Kidney capillary endothelial cell (primary cell): ENCODE measurements around the gene PRKACB.
A peak's percentile ranks its signal among the peaks of the same experiment; 100 is the strongest.

ENCODE experiments used
- DNase-seq: peaks from one replicate; pipeline ENCODE4 v3.0.0-alpha.2; 2018; ENCODE audit warnings: low spot score

The PRKACB gene

DNA sequence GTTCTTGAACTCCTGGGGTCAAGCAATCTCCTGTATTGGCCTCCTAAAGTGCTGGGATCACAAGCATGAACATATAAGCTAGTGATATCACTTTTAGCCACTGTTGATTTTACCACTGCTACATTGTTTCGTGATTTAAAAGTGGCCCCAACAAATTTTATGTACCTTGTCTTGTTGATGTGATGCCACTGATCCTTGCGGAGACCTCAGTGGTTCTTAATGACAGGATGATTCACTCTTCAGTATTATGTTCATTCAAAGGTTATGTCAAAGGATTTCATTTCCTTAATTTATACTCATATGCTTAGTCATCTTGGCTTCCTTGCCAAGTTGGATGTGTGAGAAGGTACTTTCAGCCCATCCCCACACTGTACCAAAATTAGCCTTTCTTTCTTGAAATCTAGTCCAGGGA lies 12.1 kb downstream of the PRKACB start:
- DNase-seq: peak; percentile 88

GRCh38 chr1:84159533-84160240 lies 15.6 kb downstream of the PRKACB start:
- DNase-seq: no peak

DNA sequence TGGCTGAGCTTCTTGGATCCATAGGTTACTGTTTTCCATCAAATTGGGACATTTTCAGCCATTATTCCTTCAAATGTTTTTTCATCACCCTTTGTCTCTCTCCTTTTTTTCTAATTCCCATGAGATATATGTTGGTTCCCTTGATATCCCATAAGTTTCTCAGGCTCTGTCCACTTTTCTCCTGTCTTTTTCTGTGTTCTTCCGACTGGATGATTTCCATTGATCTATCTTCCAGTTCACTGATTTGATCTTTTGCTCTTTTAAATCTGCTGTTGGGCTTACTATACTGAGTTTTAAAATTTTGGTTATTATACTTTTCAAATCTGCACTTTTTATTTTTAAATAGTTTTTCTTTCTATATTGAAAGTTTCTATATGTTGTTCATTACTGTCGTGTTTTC lies 18.2 kb downstream of the PRKACB start:
- DNase-seq: no peak

DNA sequence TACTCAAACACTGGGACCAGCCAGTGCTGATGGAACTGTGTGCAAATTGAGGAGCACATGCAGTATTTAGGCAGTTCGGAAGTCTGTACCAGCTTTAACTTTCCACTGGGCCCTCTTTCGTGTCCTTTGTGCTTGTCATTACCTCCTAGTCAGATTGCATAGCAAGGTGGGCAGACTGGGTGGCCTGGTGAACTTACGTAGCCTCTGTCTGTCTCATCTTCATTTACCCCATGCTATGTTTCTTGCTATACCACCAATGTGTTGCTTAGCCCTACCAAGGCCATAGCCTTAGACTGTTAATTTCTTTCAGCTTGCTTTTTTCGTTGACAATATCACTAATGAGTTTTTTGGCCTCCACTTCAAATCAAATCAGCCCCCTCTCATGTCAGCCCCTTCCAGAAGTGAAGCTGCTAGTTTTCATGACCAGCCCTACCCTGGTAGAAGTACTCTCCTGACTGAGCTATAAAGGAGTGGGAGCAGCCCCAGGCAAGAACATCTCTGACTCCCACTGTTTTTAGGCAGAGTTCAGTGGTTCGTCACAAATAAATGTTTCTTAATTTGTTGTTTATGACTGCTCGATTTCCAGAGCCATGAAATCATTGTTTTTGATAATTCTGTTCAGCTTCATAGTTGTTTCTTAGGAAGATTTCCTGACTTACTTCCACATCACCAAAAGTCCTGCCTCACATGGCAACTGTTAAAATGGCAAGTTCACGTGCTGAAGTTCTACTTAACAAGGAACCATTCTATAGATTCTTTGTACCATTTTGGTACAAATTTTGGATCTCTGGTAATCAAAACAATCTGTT lies 19.3 kb downstream of the PRKACB start:
- no peak for DNase-seq

DNA sequence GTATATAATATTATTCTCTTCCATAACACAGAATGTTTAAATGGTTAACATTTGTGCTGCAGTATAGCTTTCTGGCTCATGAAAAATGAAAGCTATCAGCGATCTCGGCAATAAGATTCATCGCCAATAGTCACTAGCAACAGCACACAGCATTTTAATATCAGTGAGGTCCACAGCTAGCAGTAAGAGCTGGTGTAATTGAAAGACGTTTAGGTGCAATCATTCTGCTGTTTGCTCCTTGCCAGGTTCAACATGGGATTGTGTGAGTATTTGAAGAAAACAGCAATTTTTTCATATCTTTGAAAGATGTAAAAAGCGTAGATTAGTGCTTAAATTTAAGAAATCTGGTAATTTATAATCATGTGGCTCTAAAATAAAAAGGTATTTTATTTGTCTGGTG lies 20.1 kb downstream of the PRKACB start:
- no peak for DNase-seq

DNA sequence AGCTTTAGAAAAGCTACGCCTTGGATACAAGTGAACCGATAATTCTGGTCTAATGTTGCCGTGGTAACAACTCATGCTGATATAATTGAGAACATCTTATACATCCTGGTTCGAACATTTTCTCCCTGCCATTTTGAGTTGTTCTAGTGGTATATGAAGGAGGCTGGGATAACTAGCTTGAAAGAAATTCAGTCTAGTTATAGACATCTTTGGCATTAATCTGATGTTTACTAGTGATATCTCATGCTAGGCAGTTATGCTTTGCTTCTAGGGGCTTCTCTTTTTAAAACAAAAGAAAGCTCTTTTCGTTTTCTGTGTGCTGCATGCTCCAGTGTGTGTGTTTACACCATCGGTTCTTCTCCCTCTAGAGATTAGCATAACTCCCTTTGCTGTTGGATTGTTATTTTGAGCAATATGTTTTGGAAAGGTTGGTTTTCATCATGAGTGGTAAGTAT lies 20.5 kb downstream of the PRKACB start:
- no peak for DNase-seq

DNA sequence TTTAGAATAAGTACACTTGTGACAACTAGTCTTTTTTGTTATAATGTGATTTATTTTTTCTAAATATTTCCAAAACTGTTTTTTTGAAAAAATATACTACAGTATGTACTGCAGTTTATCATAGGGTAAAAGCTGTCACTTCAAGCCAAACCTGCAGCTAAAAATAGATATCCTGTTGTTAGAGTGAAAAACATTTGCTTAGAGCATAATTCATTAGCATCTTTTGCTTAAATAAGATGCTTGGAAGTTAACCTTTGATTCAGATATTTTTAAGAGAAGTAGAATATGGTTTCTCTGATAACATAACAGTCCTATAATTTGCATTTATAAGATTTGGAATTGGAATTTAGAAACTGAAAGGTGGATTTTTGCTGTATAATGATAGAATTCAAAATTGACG lies 21.5 kb downstream of the PRKACB start:
- no peak for DNase-seq

GRCh38 chr1:84166797-84167196 lies 22.7 kb downstream of the PRKACB start:
- DNase-seq: no peak

- no peak for DNase-seq
Measured at GRCh38 chr1:84168783-84169182, 24.7 kb downstream of the PRKACB start.

DNA sequence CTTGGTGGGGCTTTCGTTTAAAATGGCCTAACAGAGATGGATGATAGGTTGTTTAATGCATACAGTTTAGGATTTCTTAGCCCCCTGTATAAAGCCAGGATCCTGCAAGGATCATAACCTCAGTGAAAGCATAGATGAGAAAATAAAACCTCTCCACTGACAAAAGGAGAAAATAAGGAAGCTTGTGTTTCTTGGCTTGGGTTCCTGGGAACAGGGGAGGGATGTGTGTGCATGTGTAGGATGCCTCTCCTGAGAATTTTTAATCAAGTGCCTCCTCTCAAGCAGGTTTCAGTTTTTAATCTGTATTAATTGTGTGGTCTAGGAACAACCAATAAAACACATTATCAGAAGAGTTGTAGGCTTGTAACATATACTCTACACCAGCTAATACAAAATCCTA lies 26.1 kb downstream of the PRKACB start:
- DNase-seq: no peak

GRCh38 chr1:84171481-84171880 lies 27.4 kb downstream of the PRKACB start:
- peak; percentile 60 for DNase-seq

DNA sequence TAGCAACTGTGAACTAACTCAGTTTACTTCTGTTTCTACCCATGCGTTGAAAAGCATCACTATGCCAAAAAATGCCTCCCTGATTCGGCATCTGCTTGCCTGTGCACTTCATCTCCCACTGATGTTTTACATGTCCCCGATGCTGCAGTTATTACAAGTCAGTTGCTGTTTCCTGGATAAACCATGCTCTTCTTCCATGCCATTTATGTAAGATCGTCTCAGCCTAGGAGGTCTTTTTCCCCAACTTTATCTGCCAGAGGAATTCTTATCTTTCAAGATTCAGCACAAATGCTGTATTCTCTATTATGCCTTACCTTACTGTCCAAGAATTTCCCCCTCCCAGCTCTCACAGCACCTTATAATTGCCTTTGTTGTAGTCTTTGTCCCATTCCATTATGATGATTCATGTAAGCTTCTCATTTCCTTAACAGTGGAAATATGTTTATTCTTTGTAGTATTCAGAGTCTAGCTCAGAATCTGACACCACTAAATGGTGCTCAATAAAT lies 30.0 kb downstream of the PRKACB start:
- peak; percentile 97 for DNase-seq

- no peak for DNase-seq
Measured at GRCh38 chr1:84181350-84182005, 37.4 kb downstream of the PRKACB start.

- DNase-seq: no peak
Measured at GRCh38 chr1:84190455-84190854, 46.4 kb downstream of the PRKACB start.

DNA sequence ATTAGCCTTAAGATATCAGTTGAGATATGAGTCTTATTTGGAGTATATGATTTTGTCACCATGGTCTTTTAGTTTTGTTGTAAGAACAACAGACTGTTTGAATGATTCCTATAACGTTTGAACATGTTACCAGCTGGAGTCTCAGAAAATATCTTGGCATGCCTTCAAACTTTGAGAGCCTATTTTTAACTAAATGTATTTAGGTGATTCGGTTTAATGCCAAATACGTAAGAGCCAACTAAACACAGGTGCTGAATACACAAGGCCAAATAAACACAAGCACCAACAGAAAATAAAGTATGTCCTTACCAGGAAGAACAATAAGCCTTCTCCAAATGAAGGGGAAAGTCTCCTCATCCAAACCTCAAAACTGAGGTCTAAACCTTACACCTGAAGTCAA lies 48.6 kb downstream of the PRKACB start:
- DNase-seq: no peak

DNA sequence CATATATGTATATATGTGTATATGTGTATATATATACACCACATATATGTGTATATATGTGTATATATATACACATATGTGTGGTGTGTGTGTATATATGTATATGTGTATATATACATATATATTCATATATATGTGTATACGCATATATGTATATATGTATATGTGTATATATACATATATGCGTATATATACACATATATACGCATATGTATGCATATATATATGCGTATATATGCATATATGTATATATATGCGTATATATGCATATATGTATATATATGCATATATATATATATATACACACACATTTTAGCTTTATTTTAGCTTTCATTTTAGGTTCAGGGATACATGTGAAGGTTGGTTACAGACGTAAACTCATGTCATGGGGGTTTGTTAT lies 54.8 kb downstream of the PRKACB start:
- DNase-seq: no peak

GRCh38 chr1:84199257-84199656 lies 55.2 kb downstream of the PRKACB start:
- DNase-seq: no peak

- no peak for DNase-seq
Measured at GRCh38 chr1:84202126-84202525, 58.1 kb downstream of the PRKACB start.

GRCh38 chr1:84206375-84206774 lies 62.3 kb downstream of the PRKACB start:
- no peak for DNase-seq

DNA sequence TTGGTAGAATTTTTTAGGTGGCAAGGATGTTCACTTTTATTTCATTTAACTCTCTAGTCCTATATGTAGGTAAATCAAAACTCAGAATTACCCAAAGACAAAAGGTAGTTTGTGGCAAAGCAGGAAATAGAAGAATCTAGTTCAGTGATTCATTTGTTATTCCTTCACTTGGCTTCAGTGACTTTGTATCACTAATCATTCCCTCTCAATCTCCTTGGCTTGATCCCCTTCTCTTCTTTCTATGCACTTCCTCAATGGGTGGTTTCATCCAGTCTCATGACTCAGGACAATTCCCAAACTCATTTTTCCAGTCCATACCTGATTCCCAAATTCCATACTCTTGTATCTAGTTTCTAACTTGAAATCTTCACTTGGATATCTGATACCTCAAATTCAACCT lies 64.9 kb downstream of the PRKACB start:
- DNase-seq: no peak

DNA sequence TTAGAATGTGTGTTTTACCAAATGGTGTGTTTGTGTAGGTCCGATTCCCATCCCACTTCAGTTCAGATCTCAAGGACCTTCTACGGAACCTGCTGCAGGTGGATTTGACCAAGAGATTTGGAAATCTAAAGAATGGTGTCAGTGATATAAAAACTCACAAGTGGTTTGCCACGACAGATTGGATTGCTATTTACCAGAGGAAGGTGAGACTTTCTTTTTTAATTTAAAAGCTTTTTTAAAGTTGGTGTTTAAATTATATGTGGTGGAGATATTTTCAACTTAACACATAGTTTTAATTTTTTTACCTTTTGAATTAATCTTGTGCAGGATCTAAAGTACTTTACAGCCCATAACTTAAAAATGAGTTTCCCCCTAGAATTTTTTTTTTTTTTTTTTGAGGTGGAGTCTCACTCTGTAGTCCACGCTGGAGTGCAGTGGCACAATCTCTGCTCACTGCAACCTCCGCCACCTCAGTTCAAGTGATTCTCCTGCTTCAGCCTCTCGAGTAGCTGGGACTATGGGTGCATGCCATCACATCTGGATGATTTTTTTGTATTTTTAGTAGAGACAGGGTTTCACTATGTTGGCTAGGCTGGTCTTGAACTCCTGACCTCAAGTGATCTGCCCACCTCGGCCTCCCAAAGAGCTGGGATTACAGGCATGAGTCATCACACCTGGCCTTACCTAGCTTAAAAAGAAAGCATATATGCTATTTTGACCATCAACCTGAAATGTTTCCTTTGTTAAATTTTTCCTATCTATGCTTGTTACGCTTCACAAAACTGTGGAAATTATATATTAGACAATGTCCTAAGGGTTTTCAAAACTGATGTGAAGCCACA lies 70.3 kb downstream of the PRKACB start:
- no peak for DNase-seq

DNA sequence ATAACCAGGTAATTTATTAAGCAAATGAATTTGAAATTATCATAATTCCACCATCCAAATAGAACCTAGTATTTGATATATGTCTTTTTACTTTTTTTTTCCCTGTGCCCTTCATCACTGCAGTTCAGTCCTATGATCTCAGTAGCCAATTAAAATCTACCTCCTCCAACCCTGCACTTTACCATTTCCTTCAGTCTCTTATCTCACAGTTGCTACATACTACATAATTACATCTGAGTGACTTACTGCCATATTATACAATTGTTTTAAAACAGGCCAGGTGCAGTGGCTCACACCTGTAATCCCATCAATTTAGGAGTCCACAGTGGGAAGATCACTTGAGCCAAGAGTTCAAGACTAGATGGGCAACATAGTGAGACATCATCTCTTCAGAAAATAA lies 73.2 kb downstream of the PRKACB start:
- no peak for DNase-seq
